GM21515 (cell line): ENCODE measurements around the gene PTPRN2.

Experiments used
- ATAC-seq: cut with Tn5 transposase; IDR thresholded peaks from one replicate; pipeline ENCODE4 v1.9.1; 2021; ENCODE audit not compliant: unreplicated experiment

The PTPRN2 gene

DNA sequence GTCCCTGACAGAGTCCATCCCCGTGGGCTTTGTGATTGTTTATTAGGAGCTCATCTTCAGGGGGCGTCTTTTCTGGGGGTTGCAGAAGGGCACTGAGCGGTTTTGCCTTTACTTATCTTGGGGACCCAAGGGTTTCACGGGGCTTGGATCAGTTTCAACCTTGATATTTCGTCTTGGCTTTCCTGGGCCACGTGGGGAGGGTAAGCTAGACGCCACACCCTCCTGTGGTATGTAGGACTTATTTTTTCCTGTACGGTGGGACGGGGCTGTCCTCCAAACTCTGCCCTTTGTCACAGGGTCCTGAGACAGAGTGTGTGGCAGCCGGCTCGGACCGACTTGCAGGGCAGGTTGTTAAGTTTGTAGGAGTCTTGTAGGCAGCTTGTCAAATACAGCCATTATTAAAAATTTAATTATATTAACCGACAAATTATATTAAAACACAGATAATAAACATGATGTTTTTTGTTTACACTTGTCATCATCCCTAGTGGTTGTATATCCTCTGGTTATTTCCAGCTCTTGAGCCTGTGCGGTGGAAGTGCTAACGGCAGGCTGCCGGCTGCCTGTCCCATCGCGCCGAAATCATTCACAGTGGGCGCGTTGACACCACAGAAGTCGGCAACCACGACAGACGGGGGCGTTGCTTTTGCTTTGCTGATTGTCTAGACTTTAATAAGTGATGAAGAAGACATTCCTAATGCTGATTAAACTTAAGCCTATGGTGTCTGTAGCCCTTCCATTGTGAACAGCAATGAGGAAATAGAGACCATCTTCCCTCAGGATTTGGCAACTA lies 1057.7 kb downstream of the PTPRN2 start:
- no peak for ATAC-seq

DNA sequence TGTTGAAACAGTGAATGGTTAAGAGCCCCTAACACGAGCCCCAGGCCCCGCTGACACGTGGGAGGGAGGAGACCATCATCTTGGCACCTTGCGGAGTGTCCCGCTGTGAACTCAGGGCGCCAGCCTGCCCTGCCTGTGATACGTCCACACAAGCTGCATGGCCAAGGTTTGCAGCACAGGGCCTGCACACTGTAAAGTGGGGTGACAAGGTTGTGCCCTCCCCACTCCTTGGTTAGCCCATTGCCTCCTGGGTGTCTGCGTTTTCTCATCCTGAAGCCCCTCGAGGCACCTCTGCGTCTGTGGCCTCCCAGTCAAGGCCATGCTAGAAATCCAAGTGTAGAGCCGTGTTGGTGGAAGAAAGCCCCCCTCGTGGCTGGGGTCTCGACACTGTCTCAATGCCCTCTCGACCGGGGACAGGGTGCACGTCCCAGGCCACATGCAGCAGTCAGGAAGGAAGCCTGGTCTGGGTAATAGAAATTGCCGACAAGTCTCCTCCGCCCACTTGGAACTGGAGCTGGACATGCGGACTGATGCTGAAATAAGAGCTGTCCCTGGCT lies 1058.8 kb downstream of the PTPRN2 start:
- no peak for ATAC-seq

DNA sequence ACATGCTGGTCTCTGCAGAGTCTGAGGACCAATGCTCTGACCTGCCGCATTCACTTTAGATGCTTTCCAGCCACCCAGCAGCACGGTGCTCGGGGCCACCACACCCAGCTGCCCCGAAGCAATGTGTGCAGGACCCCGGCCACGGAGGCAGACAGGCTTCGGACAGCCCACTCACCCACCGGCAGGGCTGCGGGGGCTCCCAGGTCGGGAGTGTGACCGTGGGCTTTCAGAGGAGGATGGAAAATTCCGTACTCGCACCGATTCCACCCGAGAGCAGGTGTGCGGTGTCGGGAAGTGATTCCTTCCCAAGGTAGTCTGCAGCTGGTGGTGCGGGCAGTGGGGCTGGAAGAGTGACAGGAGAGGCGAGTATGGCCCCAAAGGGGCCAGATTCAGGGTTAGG lies 1059.9 kb downstream of the PTPRN2 start:
- ATAC-seq = no peak

DNA sequence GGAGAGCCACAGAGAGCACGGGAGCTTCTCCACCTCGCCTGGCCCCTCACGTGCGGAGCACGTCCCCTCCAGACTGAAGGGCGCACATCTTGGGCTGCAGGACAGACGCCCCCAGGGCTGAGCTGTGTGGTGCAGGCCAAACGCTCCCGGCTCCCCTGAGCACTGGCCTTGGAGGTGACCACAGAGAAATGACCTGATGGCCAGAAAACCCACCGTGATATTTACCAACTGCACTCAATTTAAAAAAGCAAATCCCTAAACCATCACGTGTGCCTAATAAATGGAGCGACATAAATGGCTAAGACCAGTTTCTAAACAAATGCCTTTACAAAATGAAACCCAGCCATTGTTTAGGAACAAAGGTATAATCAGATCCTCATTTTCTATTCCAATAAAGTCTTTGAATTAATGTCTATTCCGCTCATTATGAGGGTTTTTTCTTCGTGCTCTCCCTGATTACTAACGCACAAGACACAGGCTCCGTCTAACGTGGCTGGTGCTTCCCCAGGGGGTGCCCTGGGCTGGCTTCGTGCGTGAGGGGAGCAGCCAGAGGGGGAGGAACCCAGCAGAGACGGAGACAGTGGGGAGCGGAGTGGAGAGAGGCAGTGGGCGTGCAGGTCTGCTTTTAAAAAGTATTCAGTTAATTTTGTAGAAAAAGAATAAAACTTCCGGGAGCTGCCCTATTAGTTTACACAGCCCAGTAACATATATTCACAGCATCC lies 1060.5 kb downstream of the PTPRN2 start:
- ATAC-seq = no peak

DNA sequence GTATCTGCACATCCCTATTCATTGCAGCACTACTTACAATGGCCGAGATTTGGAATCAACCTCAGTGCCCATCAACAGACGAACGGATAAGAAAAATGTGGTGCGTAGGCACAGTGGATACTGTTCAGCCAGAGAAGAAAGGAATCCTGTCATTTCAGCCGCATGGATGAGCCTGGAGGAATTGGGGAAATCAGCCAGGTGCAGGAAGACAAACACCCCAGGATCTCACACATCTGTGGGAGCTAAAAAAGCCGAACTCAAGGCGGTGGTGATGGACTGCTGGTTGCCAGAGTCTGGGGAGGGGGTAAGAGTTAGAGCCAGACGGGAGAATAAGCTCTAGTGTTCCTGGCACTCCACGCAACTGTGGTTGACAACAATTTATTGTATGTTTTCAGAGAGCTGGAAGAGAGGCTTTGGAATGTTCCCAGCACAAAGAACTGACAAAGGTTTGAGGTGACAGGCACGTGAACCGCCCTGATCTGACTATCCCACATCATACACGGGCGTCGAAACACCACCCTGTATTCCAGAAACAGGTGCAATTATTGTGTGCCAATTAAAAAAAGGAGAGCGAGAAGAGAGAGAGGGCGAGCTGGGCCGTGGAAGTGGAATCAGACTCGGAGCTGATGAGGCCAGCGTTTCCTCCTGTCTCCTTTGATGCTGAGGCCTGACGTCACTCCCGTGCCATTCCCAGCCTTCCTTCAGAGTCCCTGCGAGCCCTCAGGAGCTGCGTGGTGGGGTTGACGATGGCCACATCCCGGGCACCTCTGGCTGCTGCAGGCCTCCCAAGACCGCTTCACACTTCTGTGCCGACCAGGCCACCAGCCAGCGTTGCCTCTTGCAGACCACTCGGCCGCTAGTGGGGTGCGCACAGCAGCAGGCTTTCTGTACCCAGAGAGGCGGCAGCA lies 1061.4 kb downstream of the PTPRN2 start:
- ATAC-seq = no peak

DNA sequence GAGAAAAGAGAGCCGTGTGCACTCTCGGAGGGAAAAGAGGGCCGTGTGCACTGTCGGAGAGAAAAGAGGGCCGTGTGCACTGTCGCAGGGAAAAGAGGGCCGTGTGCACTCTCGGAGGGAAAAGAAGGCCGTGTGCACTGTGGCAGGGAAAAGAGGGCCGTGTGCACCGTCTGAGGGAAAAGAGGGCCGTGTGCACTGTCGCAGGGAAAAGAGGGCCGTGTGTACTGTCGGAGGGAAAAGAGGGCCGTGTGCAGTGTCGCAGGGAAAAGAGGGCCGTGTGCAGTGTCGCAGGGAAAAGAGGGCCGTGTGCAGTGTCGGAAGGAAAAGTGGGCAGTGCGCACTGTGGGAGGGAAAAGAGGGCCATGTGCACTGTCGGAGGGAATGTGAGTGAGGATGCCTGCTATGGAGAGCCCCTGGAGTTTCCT lies 1062.1 kb downstream of the PTPRN2 start:
- ATAC-seq = no peak

DNA sequence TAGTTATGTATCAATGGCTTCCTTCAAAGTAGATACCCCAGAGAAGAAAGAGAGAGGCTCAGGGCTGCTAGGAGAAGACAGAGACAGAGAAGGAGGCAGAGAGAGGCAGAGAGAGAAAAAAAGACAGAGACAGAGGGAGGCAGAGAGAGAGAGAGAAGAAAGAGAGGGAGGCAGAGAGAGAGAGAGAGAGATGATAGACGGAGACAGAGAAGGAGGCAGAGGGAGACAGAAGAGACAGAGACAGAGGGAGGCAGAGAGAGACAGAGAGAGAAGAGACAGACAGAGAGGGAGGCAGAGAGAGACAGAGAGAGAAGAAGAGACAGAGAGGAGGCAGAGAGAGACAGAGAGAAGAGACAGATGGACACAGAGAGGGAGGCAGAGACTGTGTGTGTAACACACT lies 1062.9 kb downstream of the PTPRN2 start:
- ATAC-seq = no peak

DNA sequence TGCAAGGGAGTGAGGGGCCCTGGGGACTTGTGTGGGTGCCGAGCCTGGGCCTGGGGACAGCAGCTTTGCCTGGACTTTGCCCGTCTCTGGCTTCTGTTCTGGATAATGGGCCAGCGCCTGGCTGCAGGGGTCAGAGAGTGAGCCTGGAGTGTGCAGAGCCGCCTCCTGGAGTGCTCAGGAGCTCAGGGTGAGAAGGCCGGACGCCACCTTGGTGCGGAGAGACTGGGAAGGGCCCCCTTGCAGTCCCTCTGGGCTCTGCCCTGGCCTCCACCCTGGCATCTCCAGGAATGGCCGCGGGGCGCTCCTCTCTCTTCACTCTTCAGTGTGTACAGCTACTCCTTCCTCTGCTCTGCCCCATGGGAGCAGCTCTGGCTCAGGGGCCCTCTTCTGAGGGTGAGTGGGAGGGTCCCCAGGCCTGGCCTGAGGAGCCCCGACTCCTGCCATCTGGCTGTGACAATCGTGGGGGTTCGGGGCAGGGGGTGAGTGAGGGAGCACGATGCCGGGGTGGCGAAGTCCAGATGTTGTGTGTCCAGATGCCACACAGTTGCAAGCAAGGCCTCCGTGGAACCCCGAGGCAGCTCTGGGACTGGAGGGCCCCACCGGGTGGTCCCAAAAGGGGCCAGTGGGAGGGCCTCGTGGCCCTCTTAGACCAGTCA lies 1063.7 kb downstream of the PTPRN2 start:
- ATAC-seq = no peak

DNA sequence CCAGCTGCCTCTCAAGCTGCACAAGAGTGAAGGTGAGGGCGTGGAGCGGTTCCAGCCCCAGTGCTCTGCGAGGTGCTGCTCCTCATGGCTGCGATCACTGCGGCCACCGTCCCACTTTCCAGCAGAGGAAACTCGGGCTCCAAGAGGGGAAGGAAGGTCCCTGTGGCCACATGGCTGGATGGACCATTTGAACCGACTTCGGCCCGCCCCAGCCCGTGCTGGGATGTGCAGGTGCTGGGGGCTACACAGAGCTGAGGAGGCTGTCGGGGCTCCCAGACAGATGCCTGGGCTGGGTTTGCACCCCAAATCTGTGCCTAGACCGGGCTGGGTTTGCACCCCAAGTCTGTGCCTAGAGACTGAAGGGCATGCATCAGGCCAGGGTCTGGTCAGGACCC lies 1064.3 kb downstream of the PTPRN2 start:
- ATAC-seq = no peak

DNA sequence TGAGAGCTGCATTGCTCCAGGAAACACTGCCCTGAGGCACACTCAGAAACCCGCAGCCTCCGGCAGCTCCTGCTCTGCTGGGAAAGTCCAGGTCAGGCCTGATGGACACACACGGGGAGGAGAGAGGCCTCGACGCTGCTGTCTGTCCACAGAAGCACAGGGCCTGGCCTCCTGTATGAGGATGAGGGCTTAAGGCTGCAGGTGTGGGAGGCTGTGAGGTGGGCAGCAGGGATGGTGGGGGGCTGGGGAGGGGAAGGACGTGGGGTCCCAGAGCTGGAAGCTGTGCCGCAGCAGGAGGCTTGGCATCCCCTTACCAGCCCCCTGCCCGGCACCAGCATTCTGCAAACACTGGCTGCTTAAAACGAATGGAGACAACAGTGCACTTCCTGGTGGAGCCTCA lies 1064.7 kb downstream of the PTPRN2 start:
- no peak for ATAC-seq

DNA sequence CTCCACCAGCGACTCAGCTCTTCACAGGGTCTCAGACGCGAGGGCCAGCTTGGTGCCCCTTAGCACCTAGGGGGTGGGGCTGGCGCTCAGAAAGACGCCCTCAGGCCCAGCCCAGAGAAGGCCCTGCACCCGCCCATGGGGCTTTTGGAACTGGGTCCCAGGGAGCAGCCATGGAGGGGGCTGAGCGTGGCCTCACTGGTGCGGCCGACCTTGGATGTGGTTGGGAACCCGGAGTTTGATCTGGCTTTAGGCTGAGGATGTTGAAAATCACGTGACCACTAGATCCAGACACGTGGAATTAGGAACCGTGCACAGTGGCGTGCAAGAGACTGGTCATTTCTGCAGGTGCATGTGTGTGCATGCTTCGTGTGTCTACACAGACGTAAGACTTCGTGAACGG lies 1065.4 kb downstream of the PTPRN2 start:
- no peak for ATAC-seq

DNA sequence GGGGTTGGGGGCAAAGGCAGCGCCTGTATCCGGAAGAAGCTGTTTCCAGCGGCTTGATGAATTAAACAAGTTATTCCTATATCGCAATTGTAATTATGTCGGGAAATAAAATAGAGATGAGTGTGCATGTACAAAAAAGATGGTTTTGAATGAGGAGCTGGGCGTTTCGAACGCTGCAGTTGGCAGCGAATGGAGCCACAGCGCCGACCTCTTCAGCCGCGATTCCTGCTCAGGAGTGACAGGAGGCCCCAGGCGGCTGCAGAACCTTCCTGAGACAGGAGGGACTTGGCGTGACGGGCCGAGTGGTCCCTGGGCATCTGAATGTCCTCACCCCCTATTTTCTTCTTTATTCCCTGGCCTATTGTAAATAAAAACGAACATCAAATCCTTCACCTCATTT lies 1065.9 kb downstream of the PTPRN2 start:
- ATAC-seq = no peak

DNA sequence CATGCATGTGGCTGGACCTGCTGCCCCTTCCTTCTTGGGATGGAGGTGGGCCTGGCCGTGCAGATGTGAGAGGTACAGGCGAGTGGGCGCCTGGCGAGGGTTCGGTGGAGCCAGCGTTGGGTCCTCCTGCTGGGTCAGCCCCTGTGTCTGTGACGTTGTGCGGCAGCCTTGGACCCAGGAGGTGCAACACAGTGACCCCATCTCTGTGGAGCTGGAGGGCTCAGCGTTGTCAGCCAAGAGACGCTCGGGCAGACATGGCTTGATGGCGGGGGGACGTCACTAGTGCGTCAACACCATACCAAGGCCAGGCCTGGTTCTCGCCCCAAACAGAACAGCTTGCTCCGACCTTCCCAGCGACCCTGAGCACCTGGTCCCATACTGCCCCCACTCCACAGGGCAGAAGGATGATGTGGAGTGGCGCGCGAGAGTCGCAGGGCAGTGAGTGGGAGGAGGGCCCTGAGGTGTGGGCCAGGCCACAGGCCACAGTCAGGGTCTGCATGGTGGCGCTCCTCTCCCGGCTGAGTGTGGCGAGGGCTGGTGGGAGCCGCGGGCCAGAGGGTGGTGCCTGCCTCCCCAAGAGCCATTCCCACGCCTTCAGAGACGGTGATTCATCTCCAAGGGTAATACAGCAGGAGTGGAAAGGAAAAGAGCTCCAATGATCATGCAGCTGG lies 1066.4 kb downstream of the PTPRN2 start:
- no peak for ATAC-seq

DNA sequence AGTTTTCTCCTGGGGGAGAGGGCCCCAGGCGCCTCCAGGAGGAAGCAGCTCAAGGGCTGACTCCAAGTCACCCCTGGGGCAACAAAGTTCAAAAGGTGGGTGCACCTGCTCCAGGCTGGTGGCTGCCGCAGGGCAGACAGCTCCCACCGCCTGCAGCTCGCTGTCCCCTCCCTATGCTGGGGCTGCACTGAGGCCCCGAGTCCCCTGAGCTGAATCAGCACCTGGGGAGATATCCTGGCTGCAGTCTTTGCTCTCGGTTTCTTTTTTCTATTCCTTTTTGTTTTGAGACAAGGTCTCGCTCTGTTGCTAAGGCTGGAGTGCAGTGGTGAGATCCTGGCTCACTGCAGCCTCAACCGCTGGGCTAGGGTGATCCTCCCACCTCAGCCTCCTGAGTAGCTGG lies 1067.4 kb downstream of the PTPRN2 start:
- peak; percentile 94 for ATAC-seq

DNA sequence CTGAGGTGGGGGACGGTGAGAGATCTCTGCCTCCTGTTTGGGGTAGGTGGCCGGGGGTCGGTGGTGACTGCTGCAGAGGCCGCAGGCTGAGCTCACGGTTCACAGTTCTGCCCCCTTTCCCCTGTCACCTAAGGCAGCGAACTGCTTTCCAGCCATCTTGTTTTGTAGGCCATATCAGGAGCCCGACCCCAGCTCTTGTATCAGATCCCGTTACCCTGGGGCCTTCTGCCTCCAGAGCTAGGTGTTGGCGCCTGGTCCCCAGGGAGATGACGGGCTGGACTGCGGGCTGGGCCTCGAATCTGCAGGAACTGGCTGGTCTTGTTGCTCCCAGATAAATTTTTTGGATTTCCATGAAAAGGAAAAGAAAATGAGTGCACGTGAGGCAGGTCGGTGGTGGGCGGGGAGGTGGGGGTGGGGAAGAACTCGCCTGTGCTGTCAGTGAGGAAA lies 1067.8 kb downstream of the PTPRN2 start:
- no peak for ATAC-seq

DNA sequence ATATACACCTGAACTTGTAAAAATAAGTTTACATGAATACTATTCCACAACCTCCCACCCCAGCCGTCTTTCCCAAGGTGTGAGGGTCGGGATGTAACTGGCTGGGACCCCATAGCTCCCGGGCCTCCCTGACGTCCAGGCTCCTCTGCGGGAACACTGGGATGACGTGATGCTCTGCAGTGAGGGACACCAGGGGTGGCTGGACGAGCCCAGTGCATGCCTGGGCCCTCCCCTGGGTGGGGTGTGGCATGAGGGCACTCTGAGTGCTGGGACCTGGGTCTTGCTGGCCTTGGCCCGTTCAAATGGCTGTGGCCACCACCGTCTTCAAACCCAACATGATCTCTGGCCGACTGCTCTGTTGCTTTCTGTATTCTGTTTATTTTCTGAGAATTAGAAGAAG lies 1068.4 kb downstream of the PTPRN2 start:
- no peak for ATAC-seq

DNA sequence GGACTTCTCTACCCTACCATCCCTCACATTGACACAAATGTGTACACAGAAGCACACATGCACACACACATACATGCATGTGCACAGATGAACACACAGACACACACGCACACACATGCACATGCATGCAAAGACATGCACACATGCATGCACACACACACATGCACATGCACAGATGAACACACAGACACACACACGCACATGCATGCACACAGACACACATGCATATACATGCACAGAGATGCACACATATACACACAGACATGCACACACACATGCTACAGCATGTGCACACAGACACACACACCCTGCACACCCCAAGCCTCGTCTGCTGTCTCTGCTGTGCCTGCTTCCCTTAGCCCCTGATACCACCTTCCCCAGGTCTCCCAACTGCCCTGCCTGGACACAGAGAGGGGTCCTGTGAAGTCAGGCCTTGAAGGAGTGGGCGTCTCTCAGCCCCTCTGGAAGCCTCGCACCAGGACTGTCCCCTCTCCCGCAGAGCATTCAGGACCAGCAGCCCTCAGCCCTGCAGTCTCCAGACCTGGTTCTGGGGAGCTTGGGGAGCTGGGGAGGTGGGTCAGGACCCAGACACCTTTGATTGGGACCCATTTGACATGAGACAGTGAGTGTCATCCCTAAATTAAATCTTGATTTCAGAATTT lies 1069.0 kb downstream of the PTPRN2 start:
- no peak for ATAC-seq

DNA sequence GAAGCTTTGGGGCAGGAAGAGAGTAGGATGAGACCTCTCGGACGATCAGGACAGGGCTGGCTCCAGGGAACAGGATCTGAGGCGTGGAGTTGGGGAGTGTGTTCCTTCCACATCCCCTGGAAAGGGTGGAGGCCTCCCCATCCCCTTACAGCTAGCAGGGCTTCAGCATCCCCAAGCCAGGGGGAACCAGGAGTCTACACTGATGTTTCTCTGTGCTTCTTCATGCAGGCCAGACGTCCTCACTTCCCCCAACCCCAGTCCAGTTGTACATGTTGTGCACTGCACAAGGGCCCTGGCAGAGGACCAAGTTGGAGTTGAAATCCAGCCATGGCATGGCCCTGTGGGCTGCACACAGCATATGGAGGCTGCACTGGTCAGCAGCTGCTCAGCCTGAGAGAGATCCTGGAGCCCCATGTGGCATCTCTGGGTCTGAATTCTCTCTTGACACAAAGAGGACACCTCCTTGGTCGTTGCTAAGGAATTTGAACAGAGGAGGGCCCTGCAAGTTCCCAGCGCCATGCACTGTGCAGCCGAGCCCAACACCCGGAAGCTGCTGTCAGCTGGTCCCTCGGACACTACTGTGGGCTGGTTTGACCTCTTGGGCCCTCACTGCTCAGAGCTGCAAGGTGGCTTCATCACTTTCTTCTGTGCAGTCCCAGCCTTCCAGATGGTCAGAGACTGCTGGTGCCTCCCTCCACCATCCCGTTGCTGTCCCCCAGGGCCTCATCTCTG lies 1069.7 kb downstream of the PTPRN2 start:
- ATAC-seq = no peak
